Hepatic stellate cell (primary cell): Measurements from ENCODE around the gene NEK8.

Experiments used
- DNase-seq: peaks from one replicate; pipeline ENCODE4 v3.0.0; 2011; ENCODE audit warnings: low spot score

Gene NEK8

DNA sequence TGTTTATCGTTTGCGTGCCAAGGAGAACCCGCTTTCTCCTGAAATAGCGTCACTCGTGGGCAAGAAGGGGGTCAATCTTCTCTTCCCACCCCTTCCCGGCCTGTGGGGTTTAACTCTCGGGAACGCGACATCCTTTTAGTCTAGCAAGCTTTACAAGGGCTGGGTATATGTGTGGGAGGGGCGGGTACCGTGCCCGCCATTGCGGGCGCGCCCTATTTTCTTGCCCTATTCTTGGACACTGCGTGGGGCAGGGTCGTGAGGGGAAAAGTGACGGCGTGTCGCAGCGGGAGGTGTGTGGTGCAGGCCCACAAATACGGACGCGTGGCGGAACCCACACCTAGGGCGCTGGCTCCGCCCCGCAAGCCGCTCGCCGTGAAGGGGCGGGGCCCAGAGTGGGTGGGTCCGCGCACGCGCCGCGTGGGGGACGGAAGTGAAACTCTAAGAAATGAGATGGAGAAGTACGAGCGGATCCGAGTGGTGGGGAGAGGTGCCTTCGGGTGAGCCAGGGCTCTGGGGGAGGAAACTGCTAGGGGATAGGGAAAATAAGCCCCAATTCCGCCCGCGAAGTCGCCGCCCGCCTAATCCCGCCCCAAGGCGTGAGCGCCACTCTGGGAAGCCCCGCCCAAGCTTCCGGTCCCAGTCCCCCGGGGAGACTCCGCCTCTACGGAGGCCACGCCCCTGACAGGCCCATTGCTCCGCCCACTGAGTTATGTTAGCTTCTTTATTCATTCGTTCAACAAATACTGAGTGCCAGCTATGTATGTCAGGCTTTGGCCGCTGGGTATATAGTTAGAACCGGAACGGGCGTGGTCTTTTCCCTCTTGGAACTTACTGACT, at the start of gene NEK8:
TSS of gene NEK8 (plus strand) at position 425 of the 837 bp plus-strand sequence. CDS start at position 451, 26 bp downstream.
- DNase-seq = peak; percentile 92

DNA sequence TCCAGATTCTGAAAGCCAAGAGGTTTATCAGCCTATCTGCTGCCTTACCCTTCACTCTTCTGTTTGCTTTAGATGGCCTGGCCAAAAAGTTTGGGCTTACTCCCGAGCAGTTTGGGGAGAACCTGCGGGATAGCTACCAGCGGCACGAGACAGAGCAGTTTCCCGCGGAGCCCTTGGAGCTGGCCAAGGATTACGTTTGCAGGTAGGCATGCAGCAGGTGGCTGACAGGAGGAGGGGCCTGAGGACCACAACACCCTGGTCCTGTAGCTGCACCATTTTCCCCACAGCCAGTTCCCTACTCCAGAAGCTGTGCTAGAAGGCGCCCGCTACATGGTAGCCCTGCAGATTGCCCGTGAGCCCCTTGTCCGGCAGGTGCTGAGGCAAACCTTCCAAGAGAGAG, 45.9 kb upstream of the NEK8 start:
- no peak for DNase-seq

DNA sequence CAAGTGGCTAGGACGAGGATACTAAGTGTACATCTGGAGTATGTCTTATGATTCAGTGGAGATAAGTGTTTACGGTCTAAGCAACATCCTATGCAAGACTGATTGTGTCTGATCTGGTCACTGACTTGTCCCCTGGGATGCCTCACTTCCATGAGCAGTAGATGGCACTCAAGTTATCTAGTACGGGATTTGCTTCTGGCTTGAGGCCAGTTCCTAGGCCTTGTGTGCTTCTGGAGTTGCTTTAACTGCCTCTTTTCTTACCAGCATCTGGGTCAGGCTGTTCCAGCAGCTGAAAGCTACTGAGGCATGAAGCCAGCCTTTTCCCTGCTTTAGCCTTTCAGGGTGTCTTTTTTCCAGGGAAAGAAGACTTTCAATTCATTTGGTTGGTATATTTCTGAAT, 43.6 kb upstream of the NEK8 start:
- no peak for DNase-seq

GRCh38 chr17:28685366-28685765, 43.2 kb upstream of the NEK8 start:
- no peak for DNase-seq

DNA sequence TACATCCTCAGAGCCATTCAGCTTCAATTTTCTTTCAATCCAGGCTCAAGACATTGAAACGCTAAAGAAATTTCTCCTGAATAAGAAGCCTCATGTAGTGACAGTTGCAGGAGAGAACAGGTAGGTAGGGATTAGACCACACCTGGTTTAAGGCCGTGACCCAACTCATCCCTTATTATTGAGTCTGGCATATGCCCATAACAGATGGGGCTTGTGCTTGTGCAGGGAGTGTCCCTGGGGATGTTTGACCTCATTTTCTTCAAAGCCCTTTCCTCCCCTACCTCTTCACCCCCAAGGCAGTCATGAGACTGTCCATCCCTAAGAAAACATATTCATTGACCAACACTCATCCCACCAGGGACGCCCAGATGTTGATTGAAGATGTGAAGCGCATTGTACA, 42.3 kb upstream of the NEK8 start:
- no peak for DNase-seq

GRCh38 chr17:28688481-28688880, 40.1 kb upstream of the NEK8 start:
- no peak for DNase-seq

DNA sequence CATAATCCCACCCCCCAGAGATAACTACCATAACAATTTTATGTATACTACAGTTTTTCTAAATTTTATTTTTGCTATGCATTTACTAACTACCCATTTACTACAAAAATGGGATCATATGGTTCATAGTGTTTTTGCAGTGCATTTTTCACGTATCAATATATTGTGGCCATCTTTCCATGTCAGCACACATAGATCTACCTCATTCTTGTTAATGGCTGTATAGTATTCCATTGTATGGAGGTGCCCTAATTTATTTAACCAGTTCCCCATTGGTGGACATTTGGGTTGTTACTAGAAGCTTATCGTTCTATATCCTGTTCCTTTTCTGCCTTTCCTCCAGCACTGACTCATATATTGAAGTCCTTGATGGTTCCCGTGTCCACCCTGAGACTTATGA, 39.6 kb upstream of the NEK8 start:
- no peak for DNase-seq

DNA sequence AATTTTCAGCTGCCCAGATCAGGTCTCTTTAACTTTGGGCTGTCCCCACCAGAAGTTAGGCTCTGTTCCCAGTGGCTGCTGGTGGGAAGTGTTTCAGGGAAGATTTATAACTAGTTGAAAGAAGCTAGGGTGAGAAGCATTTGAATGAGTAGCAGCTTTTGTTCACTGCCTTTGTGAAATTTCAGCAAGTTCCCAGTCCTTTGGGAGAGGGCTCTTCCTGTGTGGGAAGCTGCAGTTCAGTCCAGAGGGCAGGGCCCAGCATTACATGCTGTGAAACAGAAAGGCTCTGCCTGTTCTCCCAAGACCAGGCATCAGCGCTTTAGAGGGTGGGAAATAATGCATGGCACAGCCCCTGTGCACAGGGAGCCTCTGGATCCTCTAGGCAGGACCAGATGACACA, 34.7 kb upstream of the NEK8 start:
- no peak for DNase-seq

DNA sequence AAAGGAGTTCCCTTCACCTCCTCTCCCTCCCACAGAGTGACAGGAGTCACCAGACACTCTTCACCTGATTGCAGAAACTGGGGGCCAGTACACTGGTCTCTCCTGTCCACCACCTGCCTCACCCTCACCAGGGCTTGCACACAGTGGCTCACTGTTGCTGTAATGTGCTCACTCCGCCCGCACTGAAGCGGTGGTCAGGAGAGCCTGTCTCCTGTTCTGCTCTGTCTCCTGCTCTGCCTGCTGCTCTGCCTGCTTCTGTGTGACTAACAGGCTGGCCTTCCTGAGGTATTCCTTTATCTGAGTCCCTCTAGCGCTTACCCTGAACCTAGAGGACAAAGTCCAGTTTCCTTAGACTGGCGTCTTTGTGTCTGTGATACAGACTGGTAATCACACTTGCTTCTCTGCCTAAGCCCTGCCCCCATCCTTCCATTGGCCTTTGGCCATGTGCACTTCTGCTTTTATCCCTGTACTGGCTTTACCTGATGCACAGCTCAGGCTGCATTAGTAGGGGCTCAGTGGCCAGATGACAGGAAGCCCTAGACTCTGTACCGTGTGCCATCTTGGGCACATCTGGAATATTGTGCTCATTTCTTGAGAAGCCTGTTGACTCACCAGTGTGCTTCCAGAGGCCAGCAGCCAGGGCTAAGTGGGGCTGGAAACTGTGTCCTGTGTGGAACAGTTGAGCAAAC, 30.2 kb upstream of the NEK8 start:
- no peak for DNase-seq

DNA sequence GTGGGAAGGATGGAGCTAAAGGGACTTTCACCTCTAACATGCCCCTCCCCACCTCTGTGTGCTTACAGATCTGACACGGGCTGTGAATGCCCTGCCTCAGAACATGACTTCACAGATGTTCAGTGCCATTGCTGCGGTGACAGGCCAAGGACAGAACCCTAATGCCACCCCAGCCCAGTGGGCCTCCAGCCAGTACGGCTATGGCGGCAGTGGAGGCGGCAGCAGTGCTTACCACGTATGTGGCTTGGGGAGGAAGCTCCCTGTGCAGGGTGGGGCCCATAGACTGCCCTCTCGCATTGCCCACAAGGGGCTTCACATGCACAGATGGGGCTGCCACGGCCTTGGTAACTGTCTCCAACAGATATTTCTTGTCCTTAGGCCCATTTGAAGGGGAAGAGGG, 28.3 kb upstream of the NEK8 start:
- no peak for DNase-seq

GRCh38 chr17:28700830-28701492, 27.6 kb upstream of the NEK8 start:
- no peak for DNase-seq

GRCh38 chr17:28702026-28702751, 26.4 kb upstream of the NEK8 start:
- DNase-seq = no peak

DNA sequence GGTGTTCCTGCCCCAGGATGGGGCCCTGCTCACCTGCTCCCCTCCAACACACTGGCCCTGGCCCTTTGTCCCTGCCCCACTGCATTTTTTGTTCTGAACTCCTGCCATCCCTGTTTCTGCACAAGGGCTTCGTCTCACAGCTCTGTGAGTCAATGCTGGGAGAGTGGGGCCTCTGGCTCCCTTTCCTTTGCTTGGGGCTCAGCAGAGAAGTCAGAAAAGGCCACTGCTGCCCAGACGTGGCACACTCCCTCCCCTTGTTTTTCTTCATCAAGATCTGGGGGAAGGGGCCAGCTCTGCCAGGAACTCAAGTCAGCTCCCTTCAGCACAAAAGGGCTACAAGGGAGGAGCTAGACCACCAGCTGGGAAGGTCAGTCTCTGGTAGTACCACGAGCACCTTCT, 25.8 kb upstream of the NEK8 start:
- no peak for DNase-seq

DNA sequence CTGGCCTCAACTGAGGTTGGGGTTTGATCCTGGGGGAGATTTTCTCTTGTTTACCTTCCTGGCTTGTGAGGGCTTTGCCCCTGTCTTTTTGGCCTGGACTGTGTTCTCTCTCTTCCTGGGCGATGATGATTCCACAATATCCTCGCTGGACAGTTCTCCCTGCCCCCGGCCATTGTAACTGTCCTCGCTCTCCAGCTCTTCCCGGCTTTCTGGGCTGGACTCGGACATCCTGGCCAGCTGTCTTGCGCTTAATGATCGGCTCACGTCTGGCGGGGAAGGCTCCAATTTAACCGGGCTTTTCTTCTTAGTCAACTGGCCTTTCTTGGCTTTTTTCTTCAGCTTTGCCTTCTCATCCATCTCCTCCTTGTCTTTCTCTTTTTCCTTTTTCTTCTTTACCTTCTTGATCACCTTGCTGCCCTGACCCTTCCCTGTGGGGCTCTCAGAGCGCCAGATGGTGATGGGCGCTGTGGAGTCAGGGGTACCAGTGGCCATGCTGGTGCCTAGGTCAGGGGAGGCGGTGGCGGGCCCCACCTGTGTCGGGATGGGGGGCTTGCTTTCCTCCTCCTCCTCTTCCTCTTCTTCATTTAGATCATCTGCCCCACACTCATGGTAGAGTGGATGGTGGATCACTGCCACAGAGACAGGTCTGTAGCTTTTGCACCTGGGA, 24.9 kb upstream of the NEK8 start:
- no peak for DNase-seq

DNA sequence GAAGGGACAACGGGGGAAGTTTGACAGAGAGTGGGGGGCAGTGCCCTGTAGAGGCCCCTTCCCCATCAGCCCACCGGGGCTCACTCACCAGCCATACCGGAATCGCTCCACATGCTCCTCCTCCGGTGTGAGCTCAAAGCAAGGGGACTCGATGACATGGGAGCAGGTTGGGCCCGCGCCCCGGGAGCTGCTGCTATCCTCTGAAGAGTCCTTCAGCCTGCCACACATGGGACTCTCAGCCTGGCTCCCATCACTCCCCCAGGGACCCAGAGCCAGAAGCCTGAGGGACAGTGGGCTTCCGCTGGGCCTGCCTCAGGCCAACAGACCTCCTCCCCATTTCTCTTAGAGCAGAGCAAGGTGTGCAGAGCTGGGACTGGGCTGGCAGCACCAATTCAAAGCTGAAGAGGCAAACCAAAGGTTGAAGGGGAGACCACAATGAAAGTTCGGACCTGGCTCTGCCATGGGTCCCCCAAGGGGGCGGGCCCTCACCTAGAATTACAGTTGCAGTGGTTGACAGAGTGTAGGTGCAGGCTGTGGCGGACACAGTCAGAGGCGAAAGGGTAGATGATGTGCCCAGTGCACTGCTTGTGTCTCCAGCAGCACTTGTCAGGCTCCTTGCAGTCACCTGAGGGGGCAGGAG, 24.2 kb upstream of the NEK8 start:
- no peak for DNase-seq

- DNase-seq = no peak
These were observed 23.4 kb upstream of the NEK8 start for GRCh38 chr17:28705074-28705659.

DNA sequence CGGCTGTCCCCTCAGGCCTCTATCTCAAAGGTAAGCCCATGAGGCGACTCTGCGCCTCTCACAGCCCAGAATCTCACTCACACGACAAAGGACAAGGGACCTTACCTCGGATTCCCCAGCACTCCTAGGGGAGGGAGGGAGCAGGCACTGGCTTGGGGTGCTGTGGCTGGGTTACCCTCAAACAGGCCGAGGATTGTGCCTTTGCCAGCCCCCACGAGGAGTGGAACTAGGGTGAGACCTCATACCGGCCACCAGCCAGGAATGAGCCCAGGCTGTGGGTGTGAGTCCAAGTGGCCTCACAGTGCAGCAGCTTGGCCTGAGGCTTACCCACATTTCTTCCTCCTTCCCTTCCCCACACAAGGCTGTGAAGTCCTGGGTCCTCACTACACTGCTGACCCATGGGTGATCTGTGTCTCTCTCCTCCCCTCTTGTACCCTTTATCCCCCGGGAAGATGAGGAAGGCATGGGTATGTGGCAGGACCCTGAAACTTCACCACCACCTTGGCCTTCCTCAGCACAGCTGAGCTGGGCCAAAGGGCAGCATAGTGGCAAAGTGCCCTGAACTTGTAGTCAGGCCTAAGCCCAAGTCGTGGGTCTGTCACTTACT, 22.8 kb upstream of the NEK8 start:
- no peak for DNase-seq

DNA sequence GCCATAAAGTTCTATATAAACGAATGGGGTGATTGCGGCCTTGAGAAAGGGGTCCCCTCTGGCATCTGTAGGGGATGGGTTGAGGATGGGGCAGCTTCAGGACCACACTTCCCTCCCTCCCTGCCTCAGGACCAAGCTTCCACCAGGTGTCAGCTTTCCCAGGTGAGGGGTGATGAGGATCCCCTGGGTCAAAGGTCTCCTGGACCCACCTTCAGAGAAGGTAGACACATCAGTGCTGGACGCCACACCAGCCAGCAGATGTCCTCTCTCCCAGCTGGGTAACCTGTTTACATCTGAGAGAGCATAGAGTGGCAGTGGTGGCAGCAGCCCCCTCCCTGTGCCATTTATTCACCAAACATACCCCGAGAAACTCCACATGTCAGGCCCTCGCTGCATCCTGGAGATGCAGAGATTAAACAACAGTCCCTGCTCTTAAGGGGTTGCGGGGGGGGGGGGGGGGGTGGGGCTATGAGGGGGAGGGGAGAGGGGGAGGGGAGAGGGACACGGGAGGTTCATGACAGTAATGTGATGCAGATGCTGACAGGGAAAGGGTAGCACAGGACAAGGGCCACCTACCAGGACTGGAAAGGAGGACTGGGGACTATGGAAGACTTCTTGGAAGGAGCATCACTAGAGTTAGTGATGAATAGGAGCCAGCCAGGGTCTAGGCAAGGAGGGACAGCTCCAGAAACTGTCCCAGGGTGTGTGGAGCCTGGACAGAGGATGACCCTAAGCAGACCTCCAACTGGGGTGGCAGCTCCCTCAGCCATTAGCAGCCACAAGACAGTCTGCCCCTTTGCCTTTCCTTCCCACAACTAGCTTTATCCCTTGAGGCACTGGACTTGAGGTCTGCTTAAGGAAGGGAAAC, 21.9 kb upstream of the NEK8 start:
- DNase-seq = no peak

- no peak for DNase-seq
These were observed 21.3 kb upstream of the NEK8 start for GRCh38 chr17:28707339-28707720.
